K562 (cell line): Measurements from ENCODE around the gene NAB1.

Source experiments
- E2F5 ChIP-seq: sonication (generic); formaldehyde crosslinking; IDR thresholded peaks from 2 replicates; pipeline ENCODE4 v1.8.0; 2022; ENCODE audit warnings: mild to moderate bottlenecking, missing genetic modification reagents
- ZNF79 ChIP-seq: fragments of 250-450 bp; sonication (Bioruptor Pico); IDR thresholded peaks from 2 replicates; pipeline ENCODE4 v1.4.0; 2020; ENCODE audit warnings: low read depth, mild to moderate bottlenecking, moderate library complexity

GRCh38 chr2:190637281-190637734 lies 11.6 kb upstream of the NAB1 start:
- TF ChIP-seq E2F5, result no peak
- no peak for TF ChIP-seq ZNF79 (CRISPR knock-in tag)
